K562 (cell line): ENCODE measurements around the gene MYO3B. TPM values are rescaled to one million over a fixed set of nuclear protein-coding genes. Genes with fewer than 3 reads are reported as not detected.

ENCODE experiments used
- AFF1 ChIP-seq, 2 experiments: fragments of 450-650 bp; IDR thresholded peaks; 2 replicates each; pipeline ENCODE4 v1.6.1; 2018; ENCODE audit warnings: mild to moderate bottlenecking in 2 of 2, low read depth in 1 of 2; ENCODE audit not compliant: partially characterized antibody in 2 of 2
- CGGBP1 ChIP-seq: fragments of 250-450 bp; sonication (Bioruptor Pico); IDR thresholded peaks from 2 replicates; pipeline ENCODE4 v1.9.0; 2021; ENCODE audit warnings: mild to moderate bottlenecking
- COPS2 ChIP-seq: fragments of 450-650 bp; conservative IDR thresholded peaks from 2 replicates; pipeline ENCODE4 v1.6.1; 2016; ENCODE audit warnings: mild to moderate bottlenecking, moderate library complexity
- CTCF ChIP-seq, 3 experiments: IDR thresholded peaks in 2 of 3; conservative IDR thresholded peaks in 1 of 3; 2 replicates each; pipeline ENCODE4 v1.5.1; 2011 to 2012; ENCODE audit warnings: low read length in 3 of 3, mild to moderate bottlenecking in 3 of 3, control low read depth in 2 of 3, improper control_type of control experiment in 1 of 3, inconsistent platforms in 1 of 3, low read depth in 1 of 3, mixed read lengths in 1 of 3, moderate library complexity in 1 of 3; ENCODE audit not compliant: insufficient read depth in 2 of 3
- GATAD2B ChIP-seq: fragments of 450-650 bp; IDR thresholded peaks from 2 replicates; pipeline ENCODE4 v1.6.1; 2017; ENCODE audit warnings: mild to moderate bottlenecking, borderline replicate concordance
- MAFG ChIP-seq: fragments of 450-650 bp; conservative IDR thresholded peaks from 2 replicates; pipeline ENCODE4 v1.6.1; 2016; ENCODE audit warnings: missing genetic modification characterization, missing compliant biosample characterization
- MEF2D ChIP-seq: conservative IDR thresholded peaks from 2 replicates; pipeline ENCODE4 v1.6.1; 2016; ENCODE audit warnings: low read depth, missing genetic modification characterization, missing compliant biosample characterization
- PCBP1 ChIP-seq: fragments of 200-400 bp; formaldehyde crosslinking; IDR thresholded peaks from 2 replicates; pipeline ENCODE4 v1.6.1; 2018; ENCODE audit warnings: mild to moderate bottlenecking, low read depth, low read length; ENCODE audit not compliant: poor library complexity, severe bottlenecking
- SAFB2 ChIP-seq: fragments of 200-400 bp; formaldehyde crosslinking; IDR thresholded peaks from 2 replicates; pipeline ENCODE4 v1.6.1; 2018; ENCODE audit warnings: borderline replicate concordance, low read length, low read depth, moderate library complexity; ENCODE audit not compliant: severe bottlenecking
- SETDB1 ChIP-seq: IDR thresholded peaks from one replicate; pipeline ENCODE4 v1.6.1; 2012; ENCODE audit warnings: low read length, control low read depth, inconsistent platforms
- SIRT6 ChIP-seq: IDR thresholded peaks from one replicate; pipeline ENCODE4 v1.6.1; 2012; ENCODE audit warnings: low read depth, mild to moderate bottlenecking, control low read depth, inconsistent platforms, low read length, moderate library complexity
- WHSC1 ChIP-seq: IDR thresholded peaks from one replicate; pipeline ENCODE4 v1.6.1; 2012; ENCODE audit warnings: low read length, control low read depth, inconsistent platforms
- ZBTB12 ChIP-seq: fragments of 250-450 bp; sonication (Bioruptor Pico); IDR thresholded peaks from 2 replicates; pipeline ENCODE4 v1.4.0; 2020
- ZBTB7A ChIP-seq: IDR thresholded peaks from 2 replicates; pipeline ENCODE4 v1.6.1; 2011; ENCODE audit warnings: low read depth, mild to moderate bottlenecking, low read length, moderate library complexity, borderline replicate concordance; ENCODE audit not compliant: control insufficient read depth
- ZNF583 ChIP-seq: fragments of 250-450 bp; sonication (Bioruptor Pico); IDR thresholded peaks from 2 replicates; pipeline ENCODE4 v1.4.0; 2020
- ZNF592 ChIP-seq: fragments of 450-650 bp; IDR thresholded peaks from 2 replicates; pipeline ENCODE4 v1.6.1; 2017; ENCODE audit warnings: antibody characterized with exemption, mild to moderate bottlenecking
- ZNF785 ChIP-seq: fragments of 250-450 bp; sonication (Bioruptor Pico); IDR thresholded peaks from 2 replicates; pipeline ENCODE4 v1.4.0; 2020; ENCODE audit warnings: mild to moderate bottlenecking
- polyA plus RNA-seq, 8 experiments: library from polyadenylated mRNA; depleted of rRNA in 4 of 8; stranded (reverse) in 5 of 8; unstranded in 3 of 8; fragments of >200 nt; fragmentation: Nextera tagmentation in 2 of 8; fragmentation: Illumina TruSeq in 1 of 8; extraction: Ambion mirVana in 2 of 8; extraction: Trizol in 1 of 8; gene quantifications; 2 replicates each; pipeline versions ENCODE4 v1.2.1 to v1.2.3, GENCODE V29; 2011 to 2014; ENCODE audit warnings: inconsistent platforms in 1 of 8, missing spikeins in 1 of 8
- total RNA-seq, 7 experiments: library from RNA; depleted of rRNA in 6 of 7; stranded (reverse); fragments of >200 nt in 6 of 7; fragmentation: Illumina TruSeq in 2 of 7; extraction: Trizol in 2 of 7; gene quantifications; 2 replicates each; pipeline versions ENCODE4 v1.2.1 to v1.2.3, GENCODE V29; 2011 to 2021; ENCODE audit warnings: low replicate concordance in 1 of 7

The MYO3B gene
- total and polyA plus RNA-seq, 9 of the 15 experiments (the other 6 are each of a cell fraction or from before 2014, with no cell fraction given): 2.7 to 6.5 (median 3.6) TPM

GRCh38 chr2:170229744-170230143, 51.8 kb downstream of the MYO3B start (continued):
- TF ChIP-seq ZNF592 (0 out of 2 replicates have a peak, but pooled peaks have one; percentile 26), WHSC1 (no peak), PCBP1 (no peak), CTCF (IDR thresholded peaks at IDR 0.05 in 2 of 3, conservative IDR thresholded peaks at IDR 0.05 in 1 of 3; ENCODE audit: insufficient read depth in 2 of 3, low read depth in 1 of 3, low read length in 3 of 3) (no peak), SIRT6 (no peak), ZNF583 (no peak), ZBTB7A (no peak), SETDB1 (no peak), MAFG (tag) (0 out of 2 replicates have a peak, but pooled peaks have one; percentile 35), ZBTB12 (CRISPR knock-in tag) (no peak), MEF2D (tag) (no peak), COPS2 (no peak), ZNF785 (CRISPR knock-in tag) (no peak), SAFB2 (no peak), GATAD2B (0 out of 2 replicates have a peak, but pooled peaks have one; percentile 42), CGGBP1 (no peak), AFF1 (IDR thresholded peaks at IDR 0.05; ENCODE audit: low read depth in 1 of 2, partially characterized antibody in 2 of 2) (no peak)
